Left cardiac atrium (tissue), 4 donors: ENCODE results near the gene PPM1D. TPM values are rescaled to one million over a fixed set of nuclear protein-coding genes. Genes with fewer than 3 reads are reported as not detected.

Source experiments
- ATAC-seq, 2 donors: fragments of 200-7000 bp; cut with Tn5 transposase; one replicate each; pipeline ENCODE4 v1.9.1; 2020; ENCODE audit warnings: mild to moderate bottlenecking in 2 of 2, moderate library complexity in 2 of 2
- DNase-seq: peaks from one replicate; pipeline ENCODE4 v3.0.0-alpha.2; 2020
- intact Hi-C, 2 donors: fragments of 100-400 bp; cut with DNase I; formaldehyde crosslinking; loops; one replicate each; pipeline versions ENCODE4 v1.14.1 to v1.15.1; 2022 to 2023
- total RNA-seq, 2 donors: library from RNA; stranded (reverse); fragmentation: NEBNext Ultra II Directional; extraction: Animal tissue kit (Norgen Biotek cat#: 25700); gene quantifications; one replicate each; pipeline ENCODE4 v1.2.1, GENCODE V29; 2021
- donor health status: DM: no; HTN: yes; CAD: no.
- donor health status: DM: no; HTN: yes; CAD: no; lungs with severe emphysema.
- donor health status: DM: yes; HTN: yes; CAD: no.
- donor health status: Dilated cardiomyopathy.

PPM1D gene
- total RNA-seq, 2 donors from 2014 or later: 9.0 to 10.2 TPM

- DNase-seq: no peak
- intact Hi-C loops: no loop called here
- ATAC-seq: no peak
Measured at GRCh38 chr17:60695960-60696359, 96.0 kb downstream of the PPM1D start.

- intact Hi-C loops: no loop called here
- ATAC-seq (no peak), DNase-seq (no peak)
Measured at GRCh38 chr17:60699090-60699489, 99.1 kb downstream of the PPM1D start.

- no peak for ATAC-seq
- DNase-seq: no peak
- intact Hi-C loops: no loop called here
Measured at GRCh38 chr17:60704170-60704569, 104.2 kb downstream of the PPM1D start.

- intact Hi-C loops: no loop called here
- no peak for DNase-seq
- ATAC-seq: no peak
Measured at GRCh38 chr17:60712675-60713074, 112.7 kb downstream of the PPM1D start.

GRCh38 chr17:60713608-60714007 is 113.6 kb downstream of the PPM1D start:
- DNase-seq (no peak), ATAC-seq (no peak)
- intact Hi-C loops: no loop called here

Other genes with a start within 250 kb of the PPM1D start
- 10 to 100 TPM; 28.4 to 44.0 TPM for gene USP32, start 208.1 kb upstream of the PPM1D start, total RNA-seq
- gene CHCT1, start 177.7 kb upstream of the PPM1D start, total RNA-seq: not detected
- 10 to 100 TPM; 23.4 to 26.5 TPM for gene APPBP2, start 74.0 kb upstream of the PPM1D start, total RNA-seq
- 10 to 100 TPM; 14.7 to 17.5 TPM for gene BCAS3, start 77.7 kb downstream of the PPM1D start, total RNA-seq